Endothelial cell of umbilical vein (primary cell): Measurements from ENCODE around the gene C4A.

Source experiments
- CTCF ChIP-seq, 2 donors: IDR thresholded peaks; 1 replicate in 1 of 2; 2 replicates in 1 of 2; pipeline ENCODE4 v1.5.1; 2011; ENCODE audit warnings: low read length in 2 of 2, mild to moderate bottlenecking in 2 of 2, moderate library complexity in 2 of 2, control low read depth in 1 of 2, inconsistent platforms in 1 of 2, low read depth in 1 of 2; ENCODE audit not compliant: insufficient read depth in 1 of 2; ENCODE audit errors: extremely low read depth in 1 of 2
- MAX ChIP-seq: IDR thresholded peaks from 2 replicates; pipeline ENCODE4 v1.6.1; 2011; ENCODE audit not compliant: insufficient read depth, insufficient read length
- POLR2A ChIP-seq: IDR thresholded peaks from 2 replicates; pipeline ENCODE4 v1.6.1; 2012; ENCODE audit warnings: low read depth, mild to moderate bottlenecking, control low read depth, low read length
- POLR2AphosphoS5 ChIP-seq: IDR thresholded peaks from 2 replicates; pipeline ENCODE4 v1.6.1; 2012; ENCODE audit warnings: low read depth, mild to moderate bottlenecking, control low read depth, low read length, moderate library complexity; ENCODE audit not compliant: insufficient read depth

- TF ChIP-seq CTCF (IDR thresholded peaks at IDR 0.05; ENCODE audit: extremely low read depth in 1 of 2, insufficient read depth in 1 of 2, low read depth in 1 of 2, low read length in 2 of 2), result no peak
- no peak for TF ChIP-seq POLR2A
- TF ChIP-seq POLR2AphosphoS5, result no peak
- no peak for TF ChIP-seq MAX
These were observed 36.7 kb upstream of the C4A start for GRCh38 chr6:31945154-31945506.
